Measurements from ENCODE around the gene CYB561D2. TPM values are rescaled to one million over a fixed set of nuclear protein-coding genes. Genes with fewer than 3 reads are reported as not detected.

CYB561D2 gene
- total and polyA plus RNA-seq, 10 of the 15 experiments (the other 5 are each of a cell fraction or from before 2014, with no cell fraction given), result 7.6 to 39.2 (median 18.8) TPM

- H3K9me3 ChIP-seq (replicated peaks; ENCODE audit: control insufficient read depth, insufficient read depth, low read length), result no peaks in the 10 kb centered on the region
- in situ Hi-C loops (cut with MboI), result no loop called here
- TF ChIP-seq ZZZ3 (IDR thresholded peaks at IDR 0.05; ENCODE audit: control insufficient read depth, insufficient read length, low read depth), result no peak
- TF ChIP-seq DPF2 (IDR thresholded peaks at IDR 0.05), result 0 out of 2 replicates have a peak, but pooled peaks have one; percentile 23
- H3K4me2 ChIP-seq (ENCODE audit: control insufficient read depth, insufficient read depth), result no peak overlapping the region
- intact Hi-C loops (cut with micrococcal nuclease; ENCODE audit: unreplicated experiment), result no loop called here
- H3K4me3 ChIP-seq, result no peak overlapping the region
- no peak for DNase-seq (ENCODE audit: low read depth, low spot score)
- no peak overlapping the region for H2AFZ ChIP-seq (ENCODE audit: control insufficient read depth, low read depth, low read length)
- peaks cover 5% of the 10 kb centered on the region for H3K79me2 ChIP-seq (ENCODE audit: control insufficient read depth, insufficient read depth, low read length)
- H3K36me3 ChIP-seq (ENCODE audit: control insufficient read depth in 2 of 2, insufficient read depth in 2 of 2, low read length in 1 of 2), result peaks cover 0 to 2% of the 10 kb centered on the region in 2 experiments; a peak in 1 of 4 replicates
- FAIRE-seq, result peak; percentile 47
- ChIA-PET SMC1A (ENCODE audit: uncharacterized antibody, unreplicated experiment) (interaction anchor here (0.7 to 1.3 kb wide), 3 partner anchors 17 to 44 kb away, joined by 3 to 4 read pairs (median 3); no protein-coding TSS in a partner anchor), CTCF (no interaction called here), POLR2A (interaction anchor here (0.6 to 1.6 kb wide), 5 partner anchors 10 to 322 kb away, joined by 3 to 7 read pairs (median 5); partner anchors contain the start of genes HYAL3 and NAA80), RAD21 (ENCODE audit: unreplicated experiment) (interaction anchor here (0.9 kb wide), 1 partner anchor 17 kb away, joined by 3 read pairs; the partner anchor contains the start of genes HYAL3 and NAA80)
- BruUV-seq (replicated peaks), result no TSS peak
- H3K27ac ChIP-seq (ENCODE audit: control insufficient read depth, insufficient read depth), result no peak overlapping the region
- H3K27me3 ChIP-seq (replicated peaks in 1 of 2; ENCODE audit: control insufficient read depth in 2 of 2, insufficient read depth in 2 of 2, low read length in 1 of 2), result no peaks in the 10 kb centered on the region
- H3K4me1 ChIP-seq (ENCODE audit: control insufficient read depth, insufficient read depth, low read length), result peaks cover 18% of the 10 kb centered on the region
- no peaks in the 10 kb centered on the region for H4K20me1 ChIP-seq (ENCODE audit: control insufficient read depth, insufficient read depth)
- peak; percentile 54 for ATAC-seq
- WGBS (ENCODE audit: insufficient coverage, insufficient replicate concordance, low lambda C conversion rate, missing lambda C conversion rate), result 25% methylated on average over 9 of the region's 9 CpGs
- no peak overlapping the region for H3K9ac ChIP-seq (ENCODE audit: control insufficient read depth, insufficient read depth, low read length)
These were observed 33.9 kb upstream of the CYB561D2 start for GRCh38 chr3:50316657-50317242.

GRCh38 chr3:50317300-50317699 lies 33.4 kb upstream of the CYB561D2 start:
- no peak overlapping the region for H3K27ac ChIP-seq (ENCODE audit: control insufficient read depth, insufficient read depth)
- POLR2A ChIA-PET, result interaction anchor here (0.6 to 1.6 kb wide), 3 partner anchors 18 to 322 kb away, joined by 3 to 7 read pairs (median 4); partner anchors contain the start of genes HYAL3 and NAA80
- ATAC-seq, result no peak
- H3K27me3 ChIP-seq (replicated peaks in 1 of 2; ENCODE audit: control insufficient read depth in 2 of 2, insufficient read depth in 2 of 2, low read length in 1 of 2), result no peaks in the 10 kb centered on the region
- 58% methylated on average over 6 of the region's 6 CpGs for WGBS (ENCODE audit: insufficient coverage, insufficient replicate concordance, low lambda C conversion rate, missing lambda C conversion rate)
- no peak for DNase-seq (ENCODE audit: low read depth, low spot score)
- H3K79me2 ChIP-seq (ENCODE audit: control insufficient read depth, insufficient read depth, low read length), result peaks cover 5% of the 10 kb centered on the region
- intact Hi-C loops (cut with micrococcal nuclease; ENCODE audit: unreplicated experiment), result no loop called here
- H3K4me3 ChIP-seq, result no peak overlapping the region
- BruUV-seq (replicated peaks), result no TSS peak
- H3K36me3 ChIP-seq (ENCODE audit: control insufficient read depth in 2 of 2, insufficient read depth in 2 of 2, low read length in 1 of 2), result peaks cover 0 to 2% of the 10 kb centered on the region in 2 experiments; a peak in 1 of 4 replicates
- in situ Hi-C loops (cut with MboI), result no loop called here
- RAD21 ChIA-PET (ENCODE audit: unreplicated experiment), result interaction anchor here (0.9 kb wide), 1 partner anchor 18 kb away, joined by 3 read pairs; the partner anchor contains the start of genes HYAL3 and NAA80
- H4K20me1 ChIP-seq (ENCODE audit: control insufficient read depth, insufficient read depth), result no peaks in the 10 kb centered on the region
- SMC1A ChIA-PET (ENCODE audit: uncharacterized antibody, unreplicated experiment), result interaction anchor here (0.7 to 1.3 kb wide), 3 partner anchors 18 to 44 kb away, joined by 3 to 4 read pairs (median 3); no protein-coding TSS in a partner anchor
- H3K9ac ChIP-seq (ENCODE audit: control insufficient read depth, insufficient read depth, low read length), result no peak overlapping the region
- no peaks in the 10 kb centered on the region for H3K9me3 ChIP-seq (replicated peaks; ENCODE audit: control insufficient read depth, insufficient read depth, low read length)
- CTCF ChIA-PET, result interaction anchor here (0.5 to 1.5 kb wide), 2 partner anchors 11 to 70 kb away, joined by 3 to 4 read pairs; partner anchors contain the start of gene TUSC2
- H3K4me2 ChIP-seq (ENCODE audit: control insufficient read depth, insufficient read depth), result no peak overlapping the region
- H2AFZ ChIP-seq (ENCODE audit: control insufficient read depth, low read depth, low read length), result no peak overlapping the region
- FAIRE-seq, result no peak
- H3K4me1 ChIP-seq (ENCODE audit: control insufficient read depth, insufficient read depth, low read length), result peaks cover 22% of the 10 kb centered on the region
- no peak for TF ChIP-seq CHD4 (IDR thresholded peaks at IDR 0.05)
- TF ChIP-seq ZNF384 (IDR thresholded peaks at IDR 0.05; ENCODE audit: borderline replicate concordance, low read depth, low read length), result no peak
- TF ChIP-seq E4F1 (IDR thresholded peaks at IDR 0.05; ENCODE audit: borderline replicate concordance, partially characterized antibody), result no peak
- no peak for TF ChIP-seq CBFB (IDR thresholded peaks at IDR 0.05; ENCODE audit: low read depth)
- TF ChIP-seq NKRF (conservative IDR thresholded peaks at IDR 0.05), result no peak

Measured in GM12878 (cell line).